ENCODE measurements around the gene LONRF2.

The LONRF2 gene

DNA sequence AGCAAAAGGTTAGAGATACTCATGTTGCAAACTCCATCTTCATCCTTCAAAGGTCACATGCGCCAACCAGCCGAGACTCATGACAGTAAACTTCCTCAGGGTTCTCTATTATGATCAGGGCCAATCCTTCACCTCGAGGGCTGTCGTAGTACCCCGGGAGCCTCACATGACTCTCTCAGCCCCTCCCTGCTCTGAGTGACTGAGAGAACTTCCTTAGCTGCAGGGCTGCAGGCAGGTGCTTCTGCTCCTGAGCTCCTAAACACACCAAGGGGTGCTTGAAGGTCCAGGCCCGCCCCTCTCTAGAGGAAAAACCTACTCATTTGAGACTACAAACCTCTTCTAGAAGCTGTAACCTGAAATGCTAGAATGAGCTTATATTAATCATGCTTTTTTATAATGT lies 48.2 kb downstream of the LONRF2 start:
- DNase-seq (ENCODE audit: extremely low read depth, low read depth): no peak
- no peak for TF ChIP-seq CTCF (IDR thresholded peaks at IDR 0.05; ENCODE audit: low read depth, low read length)

DNA sequence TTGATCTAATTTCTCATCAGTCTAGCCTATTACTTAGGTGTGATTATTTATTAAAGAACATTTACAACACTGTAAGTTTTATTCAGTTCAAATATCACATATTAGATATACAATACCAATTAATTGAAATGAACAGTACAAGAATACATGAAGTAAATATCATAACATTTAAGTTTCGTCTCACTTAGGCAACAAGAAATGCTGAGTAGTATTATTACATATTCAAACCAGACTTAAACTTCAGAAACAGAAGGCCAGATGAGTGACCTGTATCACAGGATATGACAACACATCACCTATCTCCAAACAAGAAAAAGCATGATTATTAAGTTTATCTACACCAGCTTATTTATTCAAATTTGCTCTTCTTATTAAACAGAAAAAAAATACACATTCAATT lies 48.9 kb downstream of the LONRF2 start:
- DNase-seq (ENCODE audit: extremely low read depth, low read depth): no peak
- no peak for TF ChIP-seq CTCF (IDR thresholded peaks at IDR 0.05; ENCODE audit: low read depth, low read length)

GRCh38 chr2:100272841-100273329 lies 49.4 kb downstream of the LONRF2 start:
- DNase-seq (ENCODE audit: extremely low read depth, low read depth): no peak

DNA sequence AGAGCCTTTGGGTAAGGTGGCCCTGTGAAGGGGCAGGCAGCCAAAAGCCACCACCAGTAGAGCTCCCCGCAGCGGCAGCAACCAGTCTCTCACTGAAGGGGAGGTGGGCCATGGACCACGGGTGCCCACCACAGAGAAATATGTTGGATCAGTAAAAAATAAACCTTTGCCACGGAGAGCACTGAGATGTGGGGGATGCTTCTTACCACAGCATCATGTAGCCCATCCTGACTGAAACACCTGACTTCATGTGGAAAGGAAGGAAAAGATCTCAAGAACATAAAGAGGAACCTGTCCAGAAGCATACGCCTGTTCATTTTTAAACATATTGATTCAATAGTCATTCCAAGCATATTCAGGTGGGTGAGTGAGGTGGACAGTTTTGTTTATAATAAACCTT lies 51.1 kb downstream of the LONRF2 start:
- no peak for TF ChIP-seq CTCF (IDR thresholded peaks at IDR 0.05; ENCODE audit: low read depth, low read length)
- no peak for DNase-seq (ENCODE audit: extremely low read depth, low read depth)

More at GRCh38 chr2:100272841-100273329, 49.4 kb downstream of the LONRF2 start:
- no peak for TF ChIP-seq CTCF (IDR thresholded peaks at IDR 0.05; ENCODE audit: low read depth, low read length)

DNA sequence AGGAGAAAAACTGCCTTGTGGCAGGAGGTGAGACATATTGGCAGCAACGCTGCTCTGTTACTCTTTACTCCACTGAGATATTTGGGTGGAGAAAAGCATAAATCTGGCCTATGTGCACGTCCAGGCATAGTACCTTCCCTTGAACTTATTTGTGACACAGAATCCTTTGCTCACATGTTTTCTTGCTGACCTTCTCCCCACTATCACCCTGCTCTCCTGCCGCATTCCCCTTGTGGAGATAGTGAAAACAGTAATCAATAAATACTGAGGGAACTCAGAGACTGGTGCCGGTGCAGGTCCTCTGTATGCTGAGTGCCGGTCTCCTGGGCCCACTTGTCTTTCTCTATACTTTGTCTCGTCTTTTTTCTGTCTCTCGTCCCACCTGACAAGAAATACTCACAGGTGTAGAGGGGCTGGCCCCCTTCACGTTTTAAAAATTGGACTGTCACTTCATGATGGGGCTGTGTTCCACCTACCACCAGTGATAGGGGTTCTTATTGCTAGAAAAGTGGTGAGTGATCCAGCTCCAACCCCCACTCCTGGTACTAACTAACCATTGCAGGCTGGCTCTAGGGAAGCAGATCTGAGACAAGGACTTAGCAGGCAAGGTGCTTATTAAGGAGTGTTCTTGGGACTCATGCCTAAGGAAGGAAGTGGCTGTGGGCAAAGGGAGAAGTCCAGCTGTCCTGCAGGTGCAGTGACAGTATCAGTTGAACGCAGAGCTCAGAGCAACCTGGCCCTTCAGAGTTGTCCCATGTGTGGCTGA lies 51.7 kb downstream of the LONRF2 start:
- no peak for DNase-seq (ENCODE audit: extremely low read depth, low read depth)
- TF ChIP-seq CTCF (IDR thresholded peaks at IDR 0.05; ENCODE audit: low read depth, low read length): no peak

DNA sequence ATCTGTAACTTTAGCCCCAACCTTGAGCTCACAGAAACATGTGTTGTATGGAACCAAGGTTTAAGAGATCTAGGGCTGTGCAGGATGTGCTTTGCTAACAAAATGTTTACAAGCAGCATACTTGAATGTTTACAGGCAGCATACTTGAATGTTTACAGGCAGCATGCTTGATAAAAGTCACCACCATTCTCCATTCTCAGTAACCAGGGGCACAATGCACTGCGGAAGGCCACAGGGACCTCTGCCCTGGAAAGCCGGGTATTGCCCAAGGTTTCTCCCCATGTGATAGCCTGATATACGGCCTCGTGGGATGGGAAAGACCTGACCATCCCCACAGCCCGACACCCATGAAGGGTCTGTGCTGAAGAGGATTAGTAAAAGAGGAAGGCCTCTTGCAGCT lies 52.4 kb downstream of the LONRF2 start:
- no peak for TF ChIP-seq CTCF (IDR thresholded peaks at IDR 0.05; ENCODE audit: low read depth, low read length)
- no peak for DNase-seq (ENCODE audit: extremely low read depth, low read depth)

DNA sequence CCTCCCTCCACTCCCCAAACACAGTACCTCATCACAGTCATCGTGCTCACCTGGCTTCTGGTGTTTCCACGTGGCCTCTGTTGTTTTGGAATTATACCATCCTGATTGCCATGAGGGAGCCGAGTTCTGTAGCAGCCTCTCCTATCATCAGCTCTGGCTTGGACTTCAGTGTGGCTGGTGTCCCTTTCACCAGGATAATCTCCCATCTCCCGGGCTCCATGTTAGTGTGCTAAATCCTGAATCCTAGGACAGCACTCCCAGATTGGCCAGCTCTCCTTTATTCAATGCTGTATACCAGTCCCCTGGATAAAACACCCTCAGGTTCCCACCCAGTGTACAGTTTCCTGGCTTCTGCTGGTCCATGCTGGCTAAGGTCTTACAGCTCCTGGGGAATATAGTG lies 53.3 kb downstream of the LONRF2 start:
- no peak for DNase-seq (ENCODE audit: extremely low read depth, low read depth)
- no peak for TF ChIP-seq CTCF (IDR thresholded peaks at IDR 0.05; ENCODE audit: low read depth, low read length)

All from AG09319 (cell line).